Renal cortical epithelial cell (primary cell): ENCODE data around the gene MARK3. TPM values are rescaled to one million over a fixed set of nuclear protein-coding genes. Genes with fewer than 3 reads are reported as not detected.

Experiments
- DNase-seq: peaks from one replicate; pipeline ENCODE4 v3.0.0-alpha.2; 2011; ENCODE audit warnings: low read depth
- total RNA-seq: library from RNA; depleted of rRNA; stranded (reverse); fragments of >200 nt; gene quantifications from 2 replicates; pipeline ENCODE4 v1.2.3, GENCODE V29; 2014

Gene MARK3
- total RNA-seq, 1 donor from 2014 or later = 100 TPM

DNA sequence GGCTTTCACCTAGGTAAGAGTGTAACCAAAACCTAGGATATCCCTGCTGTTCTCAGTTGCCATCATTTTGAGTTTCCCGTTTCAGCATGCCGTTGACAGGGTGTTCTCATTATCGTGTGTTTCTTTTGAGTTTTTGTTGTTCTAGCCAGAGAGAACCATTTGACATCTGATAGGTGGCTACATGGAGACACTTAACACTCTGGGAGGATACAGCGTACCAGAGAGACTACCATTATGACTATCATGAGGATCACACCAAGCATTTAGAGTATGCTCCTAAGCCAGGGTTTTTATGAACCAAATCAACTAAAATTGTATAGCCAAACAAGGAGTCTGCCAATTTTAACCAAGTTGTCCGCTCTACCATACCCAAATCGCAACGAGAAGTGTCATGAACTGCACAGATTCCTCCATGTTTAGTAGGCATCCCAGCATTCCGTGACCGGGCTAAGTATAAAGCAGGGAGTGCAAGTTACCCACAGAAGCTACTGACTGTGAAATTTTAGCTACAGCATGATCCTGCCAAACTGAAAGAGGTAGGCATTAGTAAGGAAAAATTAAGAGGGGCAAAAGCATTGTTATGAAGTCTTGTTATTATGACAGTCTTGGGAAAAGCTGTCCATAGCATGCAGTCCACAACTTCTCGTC, 48.8 kb downstream of the MARK3 start:
- no peak for DNase-seq

DNA sequence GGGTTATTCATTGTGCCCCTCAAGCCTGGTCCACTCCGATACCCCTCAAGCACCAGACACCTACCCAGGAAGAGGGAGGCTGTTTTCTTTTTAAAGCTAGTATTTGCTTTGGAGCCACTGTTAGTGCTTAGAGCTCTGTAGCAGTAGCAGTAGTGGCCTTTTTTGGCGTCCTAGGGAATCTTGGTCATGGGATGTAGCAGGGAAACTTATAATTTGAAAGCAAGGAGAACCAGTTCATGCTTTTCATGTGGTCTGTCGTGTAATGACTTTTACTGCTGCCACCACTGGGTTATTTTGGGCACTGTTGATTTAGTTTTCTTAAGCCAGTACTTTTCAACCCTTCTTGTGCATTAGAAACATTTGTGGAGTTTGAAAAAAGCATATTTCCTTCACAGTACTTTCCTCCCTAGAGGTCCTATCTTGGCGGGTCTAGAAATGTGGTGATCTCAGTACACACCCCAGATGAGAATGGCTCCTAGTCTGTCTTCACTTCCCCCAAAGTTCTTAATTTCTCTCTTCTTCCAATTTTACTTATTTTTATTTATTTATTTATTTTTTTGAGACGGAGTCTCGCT, 49.7 kb downstream of the MARK3 start:
- no peak for DNase-seq

DNA sequence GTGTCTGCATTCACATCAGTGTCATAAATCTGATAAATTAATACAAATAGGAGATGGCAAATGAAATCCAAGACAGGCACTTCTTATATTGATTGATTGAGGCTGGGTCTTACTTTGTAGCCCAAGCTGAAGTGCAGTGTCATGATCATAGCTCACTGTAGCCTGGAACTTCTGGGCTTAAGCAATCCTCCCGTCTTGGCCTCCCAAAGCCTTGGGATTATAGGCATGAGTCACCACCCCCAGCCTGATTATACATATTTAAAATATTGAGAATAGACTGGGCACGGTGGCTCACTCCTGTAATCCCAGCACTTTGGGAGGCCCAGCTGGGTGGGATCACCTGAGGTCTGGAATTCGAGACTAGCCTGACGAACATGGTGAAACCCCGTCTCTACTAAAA, 51.3 kb downstream of the MARK3 start:
- no peak for DNase-seq

DNA sequence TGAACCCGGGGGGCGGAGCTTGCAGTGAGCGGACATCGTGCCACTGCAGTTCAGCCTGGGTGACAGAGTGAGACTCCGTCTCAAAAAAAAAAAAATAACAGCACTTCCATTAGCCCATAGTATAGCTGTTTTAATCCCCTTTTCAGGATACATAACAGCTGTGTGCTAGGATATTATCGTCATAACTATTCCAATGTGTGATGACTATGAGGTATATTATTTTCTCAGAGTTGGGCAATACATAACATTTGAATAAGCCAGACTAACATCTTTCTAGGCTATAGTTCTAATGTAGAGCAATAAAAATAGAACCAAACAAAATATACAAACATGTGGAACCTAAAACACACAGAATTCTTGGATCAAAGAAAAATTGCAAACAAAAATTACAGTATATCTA, 57.1 kb downstream of the MARK3 start:
- no peak for DNase-seq

DNA sequence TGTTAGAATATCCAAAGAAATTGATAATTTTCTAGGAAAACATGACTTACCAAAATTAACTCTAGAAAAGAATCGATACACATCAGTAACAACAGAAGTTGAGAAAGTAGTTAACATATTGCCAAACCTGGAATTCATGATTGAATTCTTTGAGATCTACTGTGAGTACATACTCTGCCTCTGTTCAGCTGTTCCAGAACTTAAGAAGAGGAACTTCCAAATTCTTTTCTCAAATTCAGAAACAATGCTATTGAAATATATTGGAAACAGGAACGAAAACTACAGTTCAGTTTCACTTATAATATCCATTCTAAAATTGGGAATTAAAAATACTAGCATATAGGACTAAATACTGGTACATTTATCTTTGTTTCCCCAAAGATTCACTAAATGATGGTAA, 57.9 kb downstream of the MARK3 start:
- DNase-seq = no peak

DNA sequence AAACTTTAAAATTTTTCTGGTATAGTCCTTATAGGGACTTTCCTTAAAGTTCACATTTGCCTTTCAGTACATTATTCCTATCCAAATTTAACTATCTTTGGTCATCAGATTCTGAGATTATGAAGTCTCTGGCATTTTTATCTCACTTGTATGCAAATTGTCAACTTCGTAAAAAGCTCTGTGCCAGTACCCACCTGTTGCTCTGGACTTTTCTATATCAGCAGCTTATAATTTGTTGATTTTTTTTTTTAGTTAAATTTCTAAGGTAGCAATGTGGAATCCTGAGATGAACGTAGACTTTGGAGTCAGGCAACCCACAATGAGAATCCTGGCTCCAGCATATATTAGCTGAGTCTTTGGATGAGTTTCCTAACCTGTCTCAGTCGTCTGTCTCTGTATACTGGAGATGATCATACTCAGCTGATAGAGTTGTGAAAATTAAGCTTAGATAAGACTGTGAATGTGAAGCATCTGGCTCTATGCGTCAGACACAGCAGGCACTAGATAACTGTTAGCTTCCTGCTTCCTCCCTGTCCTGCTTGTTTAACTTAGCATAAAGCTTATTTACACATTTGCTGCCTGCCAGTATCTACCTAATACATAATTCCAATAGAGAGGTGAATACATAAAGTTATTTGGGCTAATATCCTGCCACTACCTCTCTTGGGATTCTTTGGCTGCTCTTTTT, 59.8 kb downstream of the MARK3 start:
- no peak for DNase-seq

DNA sequence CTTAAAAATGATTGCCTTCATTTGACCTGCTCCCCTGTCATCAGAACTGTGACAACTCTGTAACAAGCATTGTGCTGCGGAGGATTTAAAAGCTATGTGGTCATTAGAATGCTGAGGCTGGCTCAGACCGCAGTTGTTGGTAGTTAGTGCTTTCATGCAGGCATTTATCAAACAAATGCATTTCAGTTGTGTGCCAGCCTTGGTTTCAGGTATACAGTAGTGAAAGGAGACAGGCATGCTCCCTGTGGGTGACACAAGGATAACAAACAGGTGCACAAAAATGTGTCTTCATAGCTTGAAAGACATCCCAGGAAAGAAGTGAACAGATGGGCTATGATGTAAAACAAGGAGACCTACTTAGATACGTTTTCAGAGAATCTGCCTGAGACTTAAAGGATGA, 60.6 kb downstream of the MARK3 start:
- DNase-seq = peak; percentile 39

DNA sequence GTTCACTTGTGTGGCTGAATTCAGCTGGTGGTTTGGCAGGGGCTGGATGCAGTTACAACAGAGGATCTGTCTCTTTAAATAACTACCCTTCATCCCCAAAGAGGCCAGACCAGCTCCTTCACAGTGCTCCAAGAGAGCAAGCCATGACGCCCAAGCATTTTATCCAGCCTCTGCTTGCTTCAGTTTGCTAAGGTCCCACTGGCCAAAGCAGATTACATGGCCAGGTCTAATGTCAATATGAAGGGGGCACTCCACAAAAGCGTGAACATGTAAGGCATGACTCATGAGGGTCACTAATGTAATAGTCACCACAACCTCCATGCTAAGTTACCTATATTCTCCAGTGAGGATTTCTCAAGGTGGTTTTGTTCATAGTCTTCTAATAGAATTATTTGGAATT, 62.9 kb downstream of the MARK3 start:
- peak; percentile 34 for DNase-seq

DNA sequence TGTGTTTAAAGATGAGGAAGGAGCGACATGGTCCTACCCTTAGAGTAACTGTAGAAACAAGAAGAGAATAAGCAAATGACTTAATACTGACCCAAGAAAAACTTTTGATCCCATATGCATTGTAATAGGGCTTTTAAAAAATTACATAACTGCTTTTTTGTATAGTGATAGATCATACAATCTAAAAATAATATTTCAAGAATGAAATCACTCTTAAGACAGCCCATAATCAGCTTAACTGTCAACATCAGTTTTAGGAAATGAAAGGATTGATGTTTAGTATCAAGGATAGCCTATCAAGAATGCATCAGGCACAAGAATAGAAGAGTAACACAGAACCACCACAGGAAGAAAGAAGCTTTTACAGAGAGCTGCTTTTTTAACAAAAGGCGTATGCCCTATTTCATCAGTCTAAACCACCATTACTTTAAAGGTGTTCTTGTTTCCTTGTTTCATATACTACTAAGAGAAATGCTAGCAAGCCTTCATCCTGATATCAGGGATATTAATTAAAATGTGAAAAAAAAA, 64.5 kb downstream of the MARK3 start:
- DNase-seq = no peak

DNA sequence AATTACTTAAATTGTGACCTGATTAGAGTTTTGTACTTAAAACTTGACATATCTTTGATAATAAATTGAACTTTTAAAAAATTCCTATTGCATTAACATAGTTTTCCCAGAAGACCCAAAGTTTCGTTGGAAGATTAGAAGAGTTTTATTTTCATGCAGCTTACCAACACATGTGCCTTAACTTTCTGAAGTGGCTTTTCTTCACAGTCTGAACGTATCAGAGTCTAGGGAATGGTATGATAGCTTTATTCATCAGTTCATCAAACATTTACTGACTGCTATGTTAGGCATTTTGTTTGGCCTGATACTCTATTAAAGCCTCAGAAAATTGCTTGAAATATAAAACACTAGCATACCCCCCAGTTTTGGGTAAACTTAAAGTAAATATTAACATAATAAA, 65.2 kb downstream of the MARK3 start:
- DNase-seq = no peak

DNA sequence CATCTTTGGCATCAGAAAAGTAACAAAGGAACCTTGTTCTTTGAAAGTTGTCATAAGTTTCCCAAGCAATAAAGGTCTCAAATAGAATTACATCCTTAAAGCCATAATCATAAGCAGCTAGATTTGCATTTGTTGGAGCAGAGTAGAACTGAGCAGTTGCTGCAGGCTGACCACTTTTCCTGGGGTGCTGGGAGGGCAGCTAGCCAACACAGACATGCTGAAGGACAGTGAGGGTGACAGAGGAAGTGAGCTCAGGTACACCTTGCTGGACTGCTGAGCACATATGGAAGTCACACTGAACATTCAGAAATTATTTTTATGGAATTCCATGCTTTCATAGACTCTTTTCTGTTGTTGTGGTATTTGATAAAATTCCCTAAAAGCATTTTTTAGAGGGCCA, 66.2 kb downstream of the MARK3 start:
- DNase-seq = no peak

DNA sequence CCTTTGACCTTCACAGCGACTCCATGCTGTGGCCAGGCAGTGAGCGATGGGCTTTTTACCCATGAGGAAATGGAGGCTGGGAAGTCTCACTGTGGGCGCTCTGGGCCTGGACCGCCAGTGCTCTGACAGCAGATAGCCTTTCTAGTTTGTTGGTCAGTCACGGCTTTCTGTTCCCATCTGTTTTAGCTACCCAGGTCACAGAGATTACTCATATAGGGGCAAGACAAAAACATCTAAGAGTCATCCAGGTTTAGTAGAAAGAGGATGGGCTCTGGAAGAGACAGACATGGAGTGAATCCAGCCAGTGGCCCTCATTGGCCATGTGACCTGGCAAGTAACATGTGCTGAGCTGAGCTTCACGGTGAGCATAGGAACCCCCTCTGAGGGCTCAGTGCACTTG, 68.6 kb downstream of the MARK3 start:
- DNase-seq = no peak

DNA sequence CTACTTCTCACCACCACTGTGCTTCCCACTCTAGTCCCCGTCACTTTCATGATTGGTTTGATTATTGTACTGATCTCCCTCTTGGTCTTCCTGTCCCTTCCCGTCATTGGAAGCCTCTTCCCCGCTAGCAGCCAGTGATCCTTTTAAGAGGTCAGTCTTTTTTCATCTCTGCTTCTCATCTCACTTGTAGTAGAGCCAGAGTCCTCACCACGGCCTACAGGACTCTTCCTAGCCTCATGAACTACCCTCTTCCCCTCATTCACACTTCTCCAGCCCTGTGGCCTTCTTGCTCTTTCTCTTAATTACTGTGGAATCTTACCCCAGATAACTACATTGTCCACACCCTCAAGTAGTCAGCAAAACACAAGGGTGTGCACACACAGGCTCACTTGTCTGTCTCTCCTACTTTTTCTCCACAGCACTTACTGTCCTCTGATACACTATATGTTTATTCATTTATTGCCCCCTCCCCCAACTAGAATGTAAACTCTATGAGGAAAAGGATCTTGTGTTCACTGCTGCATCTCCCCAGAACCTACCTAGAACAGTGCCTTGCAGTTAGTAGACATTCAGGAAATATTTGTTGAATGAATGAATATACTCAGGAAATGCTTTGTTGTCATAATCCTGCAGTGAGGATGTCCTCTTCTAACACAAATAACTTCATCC, 71.1 kb downstream of the MARK3 start:
- no peak for DNase-seq

DNA sequence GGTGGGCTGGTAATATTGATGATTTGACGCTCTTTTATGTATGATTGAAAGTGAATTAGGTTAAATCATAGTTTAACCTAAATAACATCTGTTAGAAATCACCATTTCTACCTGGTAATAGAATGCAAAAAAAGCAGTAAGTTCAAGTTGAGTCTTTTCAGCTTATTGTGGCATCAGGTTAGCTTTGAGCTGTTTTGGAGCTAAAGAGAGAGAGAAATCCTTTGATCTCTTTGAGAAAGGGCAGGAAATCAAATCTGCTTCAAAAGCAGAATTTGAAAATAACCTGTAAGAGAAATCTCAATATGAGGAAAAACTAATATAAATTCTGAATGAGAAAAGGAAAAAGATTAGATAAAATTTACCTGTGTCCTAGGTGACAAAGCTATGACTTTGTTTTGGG, 75.2 kb downstream of the MARK3 start:
- no peak for DNase-seq

DNA sequence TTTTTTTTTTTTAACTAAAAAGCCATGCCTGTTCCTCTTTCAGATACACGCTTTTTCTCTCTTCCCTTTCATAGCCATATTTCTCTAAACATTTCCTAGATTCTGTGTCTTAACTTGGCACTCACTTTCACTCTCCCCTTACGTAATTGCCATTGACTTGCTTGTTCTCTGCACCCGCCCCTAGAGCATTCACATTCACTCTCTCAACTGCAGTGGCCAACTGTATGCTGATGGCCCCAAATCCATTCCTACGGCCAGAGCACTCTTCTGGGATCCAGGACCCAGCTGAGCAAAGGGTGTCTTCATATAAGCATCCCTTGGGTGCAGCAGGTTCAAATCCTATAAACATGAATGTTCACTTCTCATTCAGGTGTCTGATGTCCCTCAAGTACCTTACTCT, 77.9 kb downstream of the MARK3 start:
- no peak for DNase-seq

DNA sequence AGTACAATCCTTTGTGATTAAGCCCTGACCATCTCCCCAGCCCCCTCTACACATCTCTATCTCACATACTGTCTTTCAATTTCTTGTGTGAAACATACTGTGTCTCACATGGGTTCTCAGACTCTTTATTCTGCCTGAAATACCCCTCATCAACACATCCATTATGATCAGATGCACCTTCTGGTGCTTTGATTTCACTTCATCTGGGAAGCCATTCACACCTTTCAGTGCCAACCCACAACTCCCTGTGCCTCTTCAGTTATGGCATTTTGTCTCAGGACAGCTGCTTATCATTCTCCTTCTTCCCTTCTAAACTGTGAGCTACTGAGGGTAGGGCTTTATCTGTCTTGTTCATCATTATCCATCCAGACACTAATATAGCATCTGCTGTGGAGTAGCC, 78.6 kb downstream of the MARK3 start:
- DNase-seq = no peak

DNA sequence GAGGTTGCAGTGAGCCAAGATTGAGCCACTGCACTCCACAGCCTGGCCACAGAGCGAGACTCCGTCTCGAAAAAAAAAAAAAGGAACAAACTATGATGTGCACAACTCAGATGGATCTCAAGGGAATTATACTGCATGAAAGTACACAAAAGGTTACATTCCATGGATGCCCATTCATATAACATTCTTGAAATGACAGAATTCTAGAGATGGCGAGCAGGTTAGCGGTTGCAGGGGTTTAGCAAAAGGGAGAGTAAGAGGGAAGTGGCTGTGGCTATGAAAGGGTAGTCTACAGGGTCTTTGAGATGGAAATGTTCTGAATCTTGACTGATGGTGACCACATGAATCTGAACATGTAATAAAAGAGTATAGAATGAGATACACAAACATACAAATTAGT, 87.7 kb downstream of the MARK3 start:
- DNase-seq = no peak

DNA sequence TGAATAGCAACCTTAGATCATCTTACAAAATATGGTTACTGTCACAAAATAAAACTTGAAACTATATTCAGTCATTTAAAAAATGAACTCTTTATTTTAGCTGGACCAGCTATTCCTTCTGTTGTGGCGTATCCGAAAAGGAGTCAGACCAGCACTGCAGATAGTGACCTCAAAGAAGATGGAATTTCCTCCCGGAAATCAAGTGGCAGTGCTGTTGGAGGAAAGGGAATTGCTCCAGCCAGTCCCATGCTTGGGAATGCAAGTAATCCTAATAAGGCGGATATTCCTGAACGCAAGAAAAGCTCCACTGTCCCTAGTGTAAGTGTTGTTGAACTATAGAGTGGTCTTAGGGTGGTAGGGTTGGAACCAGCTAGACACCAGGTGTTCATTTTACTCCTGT, 89.7 kb downstream of the MARK3 start:
- no peak for DNase-seq

DNA sequence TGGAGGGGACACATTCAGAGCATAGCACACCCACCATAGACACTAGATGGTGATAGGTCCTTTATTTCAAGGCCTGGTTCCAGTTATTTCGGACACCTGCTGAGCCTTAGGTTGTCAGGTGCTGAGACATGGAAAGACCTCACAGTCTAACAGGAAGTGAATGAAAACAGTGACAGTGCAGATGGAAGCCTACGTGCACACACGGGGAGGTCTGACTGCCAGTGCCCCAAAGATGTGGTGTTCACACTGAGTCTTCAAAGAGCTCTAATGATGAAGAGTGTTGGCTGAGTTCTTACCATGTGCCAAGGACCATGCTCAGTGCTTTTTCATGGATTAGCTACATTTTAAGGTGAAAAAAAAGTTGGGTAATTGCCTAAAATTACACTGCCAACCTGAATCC, 90.8 kb downstream of the MARK3 start:
- no peak for DNase-seq

DNA sequence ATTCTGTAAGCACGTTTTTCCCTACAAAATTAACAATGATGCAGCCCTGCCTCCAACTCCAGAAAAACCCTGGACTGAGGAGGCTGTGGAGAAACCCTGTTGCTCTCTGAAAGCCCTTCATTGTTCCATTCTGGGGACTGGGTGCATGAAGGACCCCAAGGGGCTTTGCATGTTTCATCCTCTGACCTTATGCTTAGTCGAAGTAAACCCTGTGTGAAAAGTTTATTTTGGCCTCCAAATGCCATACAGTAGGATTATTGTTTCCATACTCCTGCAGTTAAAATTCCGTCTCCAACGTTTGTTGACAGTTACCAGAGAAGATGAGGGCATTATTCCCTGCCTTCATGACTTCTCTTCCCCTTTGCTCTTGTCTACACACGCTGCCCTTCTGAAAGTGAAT, 91.4 kb downstream of the MARK3 start:
- no peak for DNase-seq

DNA sequence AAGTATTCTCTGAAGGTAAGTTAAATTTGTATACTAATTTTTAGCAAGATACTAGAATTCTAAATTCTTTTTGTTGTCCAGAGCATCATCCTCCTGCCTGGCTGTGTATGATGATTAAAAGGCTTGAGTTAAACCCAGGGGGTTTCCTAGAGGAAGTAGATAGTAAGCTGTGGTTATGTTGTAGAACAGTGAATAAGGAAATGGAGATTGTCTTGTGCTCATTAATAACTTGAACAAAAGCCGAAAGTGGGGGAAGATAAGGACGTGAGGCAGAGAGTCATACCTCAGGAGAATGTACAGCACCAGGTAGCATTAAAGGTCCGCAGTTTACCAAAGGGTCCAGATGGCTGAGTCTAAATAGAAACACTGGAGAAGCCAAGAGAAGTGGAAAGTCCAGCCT, 95.4 kb downstream of the MARK3 start:
- no peak for DNase-seq

DNA sequence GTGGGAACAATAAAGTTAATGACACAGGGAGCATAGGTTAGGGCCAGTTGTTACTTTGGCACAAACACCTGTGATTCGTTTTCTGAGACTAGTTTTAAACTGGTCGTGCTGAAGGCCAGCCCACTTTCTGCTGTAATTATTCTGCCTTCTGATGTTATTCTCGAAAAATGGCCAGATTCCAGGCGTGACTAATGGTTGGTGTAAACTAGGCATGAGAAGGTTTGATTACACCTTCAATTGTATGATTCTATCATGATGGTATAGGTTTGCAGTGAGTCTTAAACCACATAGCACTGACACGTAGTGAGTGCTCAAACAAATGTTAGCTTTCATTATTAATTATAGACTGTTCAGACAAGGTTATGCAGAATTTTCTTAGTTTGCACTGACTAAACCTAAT, 98.4 kb downstream of the MARK3 start:
- peak; percentile 88 for DNase-seq

DNA sequence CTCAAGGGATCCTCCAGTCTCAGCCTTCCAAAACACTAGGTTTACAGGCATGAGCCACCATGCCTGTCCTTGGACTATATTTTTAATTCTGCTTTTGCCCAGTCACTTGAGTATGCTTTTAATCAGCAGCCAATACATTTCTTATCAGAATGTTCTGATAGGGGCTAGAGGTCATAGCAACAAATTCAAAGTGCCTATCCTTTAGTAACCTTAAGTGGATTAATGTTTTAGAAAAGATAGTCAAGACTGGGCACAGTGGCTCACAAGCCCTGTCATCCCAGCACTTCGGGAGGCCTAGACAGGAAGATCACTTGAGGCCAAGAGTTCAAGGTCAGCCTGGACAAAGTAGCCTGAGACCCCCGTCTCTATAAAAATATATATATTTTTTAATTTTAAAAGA, 100.3 kb downstream of the MARK3 start:
- DNase-seq = no peak
